Activated CD8-positive, alpha-beta T cell treated with anti-CD3 and anti-CD28 coated beads for 36 hours (primary cell): ENCODE results near the gene CATSPER4. TPM values are rescaled to one million over a fixed set of nuclear protein-coding genes. Genes with fewer than 3 reads are reported as not detected.

ENCODE experiments used
- ATAC-seq: fragments of 200-7000 bp; cut with Tn5 transposase; one replicate; pipeline ENCODE4 v1.10.0; 2021; ENCODE audit warnings: mild to moderate bottlenecking, moderate library complexity
- CTCF ChIA-PET: fragments of 350-600 bp; sonication (Branson Sonifier 250); formaldehyde crosslinking; loops from one replicate; lab custom pipeline; 2021; ENCODE audit warnings: antibody characterized with exemption; lab: Charles Lee
- POLR2A ChIA-PET: fragments of 350-600 bp; sonication (Branson Sonifier 250); formaldehyde crosslinking; loops from one replicate; lab custom pipeline; 2021; ENCODE audit warnings: antibody characterized with exemption; lab: Charles Lee
- DNase-seq: peaks from one replicate; pipeline ENCODE4 v3.0.0-alpha.2; 2020
- H3K27ac Mint-ChIP-seq: one replicate; pipeline ENCODE4 v1.8.0; 2021; ENCODE audit warnings: mild to moderate bottlenecking, mixed read lengths
- H3K27me3 Mint-ChIP-seq: one replicate; pipeline ENCODE4 v1.8.0; 2021; ENCODE audit warnings: mixed read lengths
- H3K36me3 Mint-ChIP-seq: one replicate; pipeline ENCODE4 v1.8.0; 2021; ENCODE audit warnings: low read depth, mixed read lengths
- H3K4me1 Mint-ChIP-seq: one replicate; pipeline ENCODE4 v1.8.0; 2021; ENCODE audit warnings: low read depth, mixed read lengths
- H3K4me3 Mint-ChIP-seq: one replicate; pipeline ENCODE4 v1.8.0; 2021; ENCODE audit warnings: mild to moderate bottlenecking, moderate library complexity, mixed read lengths
- H3K9me3 Mint-ChIP-seq: one replicate; pipeline ENCODE4 v1.8.0; 2021; ENCODE audit warnings: mixed read lengths
- intact Hi-C: fragments of 100-400 bp; cut with micrococcal nuclease; formaldehyde crosslinking; loops from one replicate; pipeline ENCODE4 v1.10.0; 2022
- total RNA-seq, 2 experiments: library from RNA; stranded (reverse); gene quantifications; one replicate each; pipeline ENCODE4 v1.2.3, GENCODE V29; 2021
- TF ChIP-seq, protein P1 (sequence below): fragments of 200-600 bp; IDR thresholded peaks from one replicate; pipeline ENCODE4 v1.8.0; 2022; ENCODE audit warnings: antibody characterized with exemption, mild to moderate bottlenecking

The CATSPER4 gene
- total RNA-seq, 2 experiments from 2014 or later, result not detected

DNA sequence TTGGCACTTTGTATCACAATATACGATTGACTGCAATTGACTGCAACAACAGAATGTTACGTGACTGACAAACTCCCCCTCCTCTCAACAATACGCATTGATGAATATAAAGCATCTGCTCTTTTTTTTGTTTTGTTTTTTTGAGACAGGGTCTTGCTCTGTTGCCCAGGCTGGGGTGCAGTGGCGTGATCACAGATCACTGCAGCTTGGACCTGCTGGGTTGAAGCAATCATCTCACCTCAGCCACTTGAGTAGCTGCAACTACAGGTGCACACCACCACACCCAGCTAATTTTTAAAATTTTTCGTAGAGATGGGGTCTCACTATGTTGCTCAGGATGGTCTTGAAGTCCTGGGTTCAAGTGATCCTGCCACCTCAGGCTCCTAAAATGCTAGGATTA lies 22.3 kb downstream of the CATSPER4 start:
- no peaks in the 10 kb centered on the region for H3K36me3 Mint-ChIP-seq
- CTCF ChIA-PET, result interaction anchor here (0.8 to 2.9 kb wide), 5 partner anchors 8 to 205 kb away, joined by 3 to 8 read pairs (median 4); partner anchors contain the start of gene CEP85
- no peak for ATAC-seq

DNA sequence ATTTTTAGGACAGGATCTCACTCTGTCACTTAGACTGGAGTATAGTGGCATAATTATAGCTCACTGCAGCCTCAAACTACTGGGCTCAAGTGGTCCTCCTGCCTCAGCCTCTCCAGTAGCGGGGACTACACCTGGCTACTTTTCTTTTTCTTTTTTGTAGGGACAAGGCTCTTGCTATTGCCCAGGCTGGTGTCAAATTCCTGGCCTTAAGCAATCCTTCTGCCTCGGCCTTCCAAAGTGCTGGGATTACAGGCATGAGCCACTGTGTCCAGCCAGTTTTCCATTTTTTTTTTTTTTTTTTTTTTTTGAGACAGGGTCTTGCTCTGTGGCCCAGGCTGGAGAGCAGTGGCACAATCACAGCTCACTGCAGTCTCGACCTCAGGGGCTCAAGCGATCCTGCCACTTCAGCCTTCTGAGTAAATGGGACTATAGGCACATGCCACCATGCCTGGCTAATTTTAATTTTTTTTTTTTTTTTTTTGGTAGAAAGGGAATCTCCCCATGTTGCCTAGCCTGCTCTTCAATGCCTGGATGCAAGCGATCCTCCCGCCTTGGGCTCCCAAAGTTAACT lies 23.0 kb downstream of the CATSPER4 start:
- no peak overlapping the region for H3K27ac Mint-ChIP-seq
- intact Hi-C loops, result no loop called here
- ChIA-PET CTCF (interaction anchor here (0.8 to 2.9 kb wide), 4 partner anchors 9 to 204 kb away, joined by 3 to 8 read pairs (median 4); partner anchors contain the start of gene CEP85), POLR2A (interaction anchor here (1.0 kb wide), 1 partner anchor 714 kb away, joined by 3 read pairs; no protein-coding TSS in a partner anchor)
- TF ChIP-seq, protein P1, sequence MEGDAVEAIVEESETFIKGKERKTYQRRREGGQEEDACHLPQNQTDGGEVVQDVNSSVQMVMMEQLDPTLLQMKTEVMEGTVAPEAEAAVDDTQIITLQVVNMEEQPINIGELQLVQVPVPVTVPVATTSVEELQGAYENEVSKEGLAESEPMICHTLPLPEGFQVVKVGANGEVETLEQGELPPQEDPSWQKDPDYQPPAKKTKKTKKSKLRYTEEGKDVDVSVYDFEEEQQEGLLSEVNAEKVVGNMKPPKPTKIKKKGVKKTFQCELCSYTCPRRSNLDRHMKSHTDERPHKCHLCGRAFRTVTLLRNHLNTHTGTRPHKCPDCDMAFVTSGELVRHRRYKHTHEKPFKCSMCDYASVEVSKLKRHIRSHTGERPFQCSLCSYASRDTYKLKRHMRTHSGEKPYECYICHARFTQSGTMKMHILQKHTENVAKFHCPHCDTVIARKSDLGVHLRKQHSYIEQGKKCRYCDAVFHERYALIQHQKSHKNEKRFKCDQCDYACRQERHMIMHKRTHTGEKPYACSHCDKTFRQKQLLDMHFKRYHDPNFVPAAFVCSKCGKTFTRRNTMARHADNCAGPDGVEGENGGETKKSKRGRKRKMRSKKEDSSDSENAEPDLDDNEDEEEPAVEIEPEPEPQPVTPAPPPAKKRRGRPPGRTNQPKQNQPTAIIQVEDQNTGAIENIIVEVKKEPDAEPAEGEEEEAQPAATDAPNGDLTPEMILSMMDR, result no peak
- ATAC-seq, result no peak
- H3K9me3 Mint-ChIP-seq, result no peaks in the 10 kb centered on the region
- no peaks in the 10 kb centered on the region for H3K4me1 Mint-ChIP-seq
- no peaks in the 10 kb centered on the region for H3K27me3 Mint-ChIP-seq
- DNase-seq, result no peak
- H3K36me3 Mint-ChIP-seq, result no peaks in the 10 kb centered on the region
- H3K4me3 Mint-ChIP-seq, result no peak overlapping the region

More for the DNA sequence above, 22.3 kb downstream of the CATSPER4 start:
- Mint-ChIP-seq H3K27me3 (no peaks in the 10 kb centered on the region), H3K4me1 (no peaks in the 10 kb centered on the region), H3K9me3 (no peaks in the 10 kb centered on the region), H3K27ac (no peak overlapping the region), H3K4me3 (no peak overlapping the region)
- intact Hi-C loops, result no loop called here
- DNase-seq, result no peak
- TF ChIP-seq, protein P1, result no peak
- POLR2A ChIA-PET, result interaction anchor here (1.0 kb wide), 1 partner anchor 715 kb away, joined by 3 read pairs; no protein-coding TSS in a partner anchor

DNA sequence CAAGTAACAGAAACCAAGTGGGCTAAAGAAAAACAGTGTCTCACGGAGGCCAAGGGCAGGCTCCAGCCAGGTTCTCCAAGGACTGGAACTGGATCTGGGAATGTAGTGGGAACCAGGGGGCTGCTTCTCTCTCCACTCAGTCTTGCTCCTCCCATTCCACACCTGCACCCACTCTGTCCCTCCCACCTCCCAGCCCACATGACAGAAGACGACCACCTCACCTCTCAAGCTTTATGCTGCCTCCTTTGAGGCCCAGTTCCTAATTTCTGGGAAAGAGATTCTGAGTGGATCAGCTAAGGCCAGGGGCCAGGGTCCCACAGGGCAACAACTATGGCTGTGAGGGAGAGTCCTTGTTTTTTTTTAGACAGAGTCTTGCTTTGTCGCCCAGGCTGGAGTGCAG lies 24.8 kb downstream of the CATSPER4 start:
- Mint-ChIP-seq H3K4me3 (no peak overlapping the region), H3K27ac (no peak overlapping the region), H3K27me3 (no peaks in the 10 kb centered on the region), H3K36me3 (no peaks in the 10 kb centered on the region), H3K9me3 (no peaks in the 10 kb centered on the region), H3K4me1 (no peaks in the 10 kb centered on the region)
- TF ChIP-seq, protein P1, result no peak
- ChIA-PET CTCF (interaction anchor here (1.0 to 1.4 kb wide), 2 partner anchors 19 to 202 kb away, joined by 3 to 4 read pairs; partner anchors contain the start of gene CEP85), POLR2A (interaction anchor here (0.6 kb wide), 1 partner anchor 96 kb away, joined by 3 read pairs; no protein-coding TSS in a partner anchor)
- DNase-seq (no peak), ATAC-seq (no peak)
- intact Hi-C loops, result no loop called here

DNA sequence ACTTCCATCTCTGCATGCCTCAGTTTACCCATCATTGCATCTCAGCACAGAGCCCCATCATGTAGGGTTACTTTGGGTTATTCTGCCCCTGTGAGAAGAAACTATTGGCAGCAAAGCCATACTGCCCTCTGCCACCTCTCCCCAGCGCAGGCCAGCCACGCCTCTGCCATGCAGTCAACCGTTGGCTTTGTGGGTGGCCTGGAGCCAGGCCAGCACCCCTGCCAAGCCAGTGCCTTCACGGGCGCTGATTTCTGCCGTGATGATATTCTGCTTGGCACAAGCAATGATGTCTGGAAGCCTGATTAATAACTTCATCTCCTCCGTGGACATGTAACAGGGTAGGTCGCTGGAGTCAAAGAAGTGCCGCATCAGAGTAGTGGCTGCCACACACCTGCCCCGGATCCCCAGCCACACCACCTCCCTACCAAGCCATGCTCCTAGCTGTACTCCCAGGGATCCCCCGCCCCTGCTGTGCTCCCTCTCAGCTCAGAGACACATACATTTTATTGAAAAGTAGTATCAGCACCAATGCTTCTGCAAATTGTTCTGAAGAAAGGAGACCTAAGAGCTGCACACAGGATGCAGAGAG lies 28.6 kb downstream of the CATSPER4 start:
- Mint-ChIP-seq H3K4me1 (no peaks in the 10 kb centered on the region), H3K9me3 (no peaks in the 10 kb centered on the region), H3K27ac (no peak overlapping the region), H3K27me3 (no peaks in the 10 kb centered on the region), H3K36me3 (no peaks in the 10 kb centered on the region), H3K4me3 (no peak overlapping the region)
- ATAC-seq (no peak), DNase-seq (no peak)
- intact Hi-C loops, result no loop called here
- ChIA-PET CTCF (interaction anchor here (2.4 kb wide), 1 partner anchor 15 kb away, joined by 15 read pairs; the partner anchor contains the start of gene CEP85), POLR2A (no interaction called here)
- TF ChIP-seq, protein P1, result no peak
